Natural killer cell treated with Interleukin-12 subunit alpha and Interleukin-12 subunit beta and Interleukin-15 and Interleukin-18, amount 100 ng/mL, for 72 hours (primary cell): Measurements from ENCODE around the gene AGPAT1. TPM values are rescaled to one million over a fixed set of nuclear protein-coding genes. Genes with fewer than 3 reads are reported as not detected.
"Not testable (repeated sequence)": the region's sequence is repeated elsewhere in the genome, so short reads cannot be mapped to it uniquely, and the experiment has no call there.

ENCODE experiments used
- ATAC-seq, 2 donors: fragments of 150-1000 bp; cut with Tn5 transposase in 1 of 2; sonication (Bioruptor Pico), chemical (Tn5 transposase) in 1 of 2; 2 replicates each; pipeline ENCODE4 v1.10.0; 2021
- DNase-seq: peaks from one replicate; pipeline ENCODE4 v3.0.0; 2022; ENCODE audit warnings: low spot score
- H3K27ac Mint-ChIP-seq, 2 donors: 1 replicate in 1 of 2; 2 replicates in 1 of 2; pipeline ENCODE4 v1.8.0; 2022; ENCODE audit warnings: mixed read lengths in 2 of 2, mild to moderate bottlenecking in 1 of 2, moderate library complexity in 1 of 2
- H3K27me3 Mint-ChIP-seq, 2 donors: 1 replicate in 1 of 2; 2 replicates in 1 of 2; pipeline ENCODE4 v1.8.0; 2022; ENCODE audit warnings: mixed read lengths in 2 of 2
- H3K36me3 Mint-ChIP-seq: one replicate; pipeline ENCODE4 v1.8.0; 2022; ENCODE audit warnings: mixed read lengths
- H3K4me1 Mint-ChIP-seq, 2 donors: 1 replicate in 1 of 2; 2 replicates in 1 of 2; pipeline ENCODE4 v1.8.0; 2022; ENCODE audit warnings: low read depth in 2 of 2, mixed read lengths in 2 of 2, mild to moderate bottlenecking in 1 of 2
- H3K4me3 Mint-ChIP-seq: one replicate; pipeline ENCODE4 v1.8.0; 2022; ENCODE audit warnings: mixed read lengths
- H3K9me3 Mint-ChIP-seq: 2 replicates; pipeline ENCODE4 v1.8.0; 2022; ENCODE audit warnings: mixed read lengths
- total RNA-seq, 2 donors: library from RNA; stranded (reverse); gene quantifications; one replicate each; pipeline ENCODE4 v1.2.3, GENCODE V29; 2022

The AGPAT1 gene
- total RNA-seq, 2 donors from 2014 or later: 39.2 to 43.0 TPM

DNA sequence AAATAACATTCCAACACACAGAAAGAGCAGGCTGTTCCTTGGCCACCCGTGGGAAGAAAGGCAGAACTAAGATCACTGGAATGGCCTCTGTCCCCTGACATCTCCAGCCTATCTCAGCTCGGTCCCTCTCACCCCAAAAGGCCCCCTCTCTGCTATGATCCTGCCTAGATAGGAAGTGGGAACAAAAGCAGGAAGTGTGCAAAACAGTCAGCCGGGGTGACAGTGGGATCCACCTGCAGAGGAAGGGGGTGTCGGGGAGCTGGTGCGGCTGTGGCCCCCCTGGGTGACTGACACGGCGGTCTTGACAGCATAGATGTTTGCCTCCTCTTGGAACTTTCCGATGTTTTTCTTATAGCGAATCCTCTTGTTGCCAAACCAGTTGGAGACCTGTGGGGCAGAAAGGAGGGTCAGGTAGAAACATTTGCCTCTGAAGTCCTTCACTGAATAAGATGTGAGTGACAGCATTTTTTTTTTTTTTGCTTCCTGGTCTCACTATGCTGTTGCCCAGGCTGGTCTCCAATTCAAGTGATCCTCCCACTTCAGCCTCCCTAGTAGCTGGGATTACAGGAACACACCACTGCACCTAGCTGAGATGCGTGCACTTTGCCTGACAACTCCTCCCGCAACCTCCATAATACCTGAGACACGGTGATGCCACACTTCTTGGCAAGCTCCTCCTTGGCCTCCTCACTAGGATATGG, 11.3 kb upstream of the AGPAT1 start:
- Mint-ChIP-seq H3K27ac (peak overlapping the region; percentile 96 to 98), H3K4me1 (peaks cover 42 to 44% of the 10 kb centered on the region in 2 donors), H3K9me3 (no peaks in the 10 kb centered on the region), H3K36me3 (peaks cover 21% of the 10 kb centered on the region), H3K27me3 (no peaks in the 10 kb centered on the region), H3K4me3 (peak overlapping the region; percentile 40)
- no peak for ATAC-seq
- peak; percentile 28 for DNase-seq

DNA sequence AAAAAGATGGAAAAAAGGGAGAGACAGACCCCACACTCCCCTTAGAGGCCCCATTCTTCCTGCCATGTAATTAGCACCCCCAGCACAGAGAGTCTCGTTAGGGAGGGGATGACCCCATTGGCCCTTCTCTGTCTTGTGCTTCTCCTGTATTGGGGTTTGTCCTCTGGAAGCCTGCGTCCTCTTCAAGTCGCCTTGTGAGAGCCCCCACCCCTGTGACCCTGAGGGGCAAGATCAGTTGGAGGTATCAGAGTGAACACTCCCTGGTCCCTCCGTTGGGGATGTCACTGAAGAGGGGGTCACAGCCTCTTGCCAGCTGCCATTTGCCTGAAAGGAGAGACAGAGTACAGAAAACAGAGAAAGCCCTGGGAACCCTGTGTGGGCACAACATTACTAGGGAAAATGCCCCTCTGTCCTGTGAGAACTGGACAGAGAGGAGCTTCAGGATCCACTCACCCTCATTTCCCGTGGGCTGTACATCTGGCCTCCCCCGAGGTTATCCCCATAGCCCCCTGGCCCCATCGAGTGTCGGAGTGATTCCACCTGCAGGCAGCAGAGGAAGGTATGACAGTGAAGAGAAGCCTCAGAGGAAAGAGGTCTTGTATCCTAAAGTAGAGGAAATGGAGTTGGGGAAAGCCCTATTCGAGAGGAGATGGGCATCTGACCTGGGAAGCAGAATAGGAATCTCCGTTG, 10.4 kb upstream of the AGPAT1 start:
- not testable (repeated sequence) for H3K27me3 Mint-ChIP-seq, ATAC-seq, H3K9me3 Mint-ChIP-seq
- Mint-ChIP-seq H3K36me3 (peaks cover 21% of the 10 kb centered on the region), H3K4me3 (peak overlapping the region; percentile 66), H3K27ac (peak overlapping the region; percentile 96 to 98), H3K4me1 (peaks cover 35 to 40% of the 10 kb centered on the region in 2 donors)
- peak; percentile 49 for DNase-seq

DNA sequence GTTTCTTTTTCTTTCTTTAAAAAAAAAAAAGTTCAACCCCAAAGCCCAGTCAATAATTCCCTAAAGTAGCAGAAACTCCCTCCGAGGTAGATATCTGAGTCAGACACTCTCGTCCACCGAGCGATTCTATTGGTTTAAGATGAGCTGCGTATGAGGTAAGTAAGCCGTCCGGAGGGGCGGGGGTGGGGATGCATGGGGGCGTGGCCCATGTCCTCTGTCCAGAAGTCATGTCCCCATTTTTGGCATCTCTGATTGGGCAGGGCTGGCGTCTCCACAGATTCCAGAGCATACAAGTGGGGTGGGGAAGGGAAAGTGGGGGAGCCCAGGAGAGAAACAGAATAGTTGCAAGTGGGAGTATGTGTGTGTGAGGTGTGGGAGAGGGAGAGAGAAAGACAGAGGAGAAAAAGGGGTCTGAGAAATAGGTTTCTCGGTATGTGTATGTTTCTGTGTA, 9.8 kb upstream of the AGPAT1 start:
- Mint-ChIP-seq H3K27ac (peak overlapping the region; percentile 96 to 98), H3K36me3 (peaks cover 21% of the 10 kb centered on the region), H3K4me3 (peak overlapping the region; percentile 66), H3K4me1 (peaks cover 32 to 36% of the 10 kb centered on the region in 2 donors)
- not testable (repeated sequence) for H3K27me3 Mint-ChIP-seq, H3K9me3 Mint-ChIP-seq
- peak; percentile 1 for DNase-seq
- ATAC-seq: peak in 1 of 2 donors; percentile 53

DNA sequence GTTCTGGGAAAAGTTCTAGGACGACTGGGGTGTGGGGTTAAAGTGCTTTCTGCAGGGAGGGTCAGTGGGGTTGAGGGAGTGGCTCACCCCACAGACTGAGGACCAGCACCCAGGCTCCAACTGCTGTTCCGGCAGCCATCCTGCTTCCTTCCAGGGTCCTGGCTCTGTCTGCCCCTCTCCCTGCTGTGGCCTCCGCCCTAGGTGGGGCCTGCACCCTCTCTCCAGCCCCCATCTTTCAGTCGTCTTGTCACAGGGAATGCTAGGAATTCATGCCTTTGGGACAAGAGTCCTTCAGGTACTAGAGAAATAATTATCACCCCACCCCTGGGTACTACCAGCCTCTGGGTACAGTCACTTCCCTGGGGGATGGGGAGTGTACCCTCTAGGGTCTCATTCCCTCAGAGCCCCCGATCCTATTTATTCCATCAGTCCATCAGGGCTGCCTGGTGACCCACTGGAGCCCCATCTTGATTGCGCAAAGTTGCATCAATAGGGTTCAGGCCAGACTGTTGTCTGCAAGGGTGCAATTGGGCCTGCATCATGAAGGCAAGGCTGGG, 8.3 kb upstream of the AGPAT1 start, which contains the start of gene AGER:
Gene AGER, minus strand, starts transcription at position 170 of the 557 bp plus-strand sequence. Its CDS starts 31 bp downstream, at position 139.
- no peaks in the 10 kb centered on the region for H3K27me3 Mint-ChIP-seq
- H3K36me3 Mint-ChIP-seq: peaks cover 20% of the 10 kb centered on the region
- DNase-seq (no peak), ATAC-seq (no peak)
- H3K9me3 Mint-ChIP-seq: no peaks in the 10 kb centered on the region
- peak within 1 kb of the TSS; percentile 96 to 98 for H3K27ac Mint-ChIP-seq
- H3K4me3 Mint-ChIP-seq: no peak within 1 kb of the TSS
- peaks cover 40 to 44% of the 10 kb centered on the region in 2 donors for H3K4me1 Mint-ChIP-seq

DNA sequence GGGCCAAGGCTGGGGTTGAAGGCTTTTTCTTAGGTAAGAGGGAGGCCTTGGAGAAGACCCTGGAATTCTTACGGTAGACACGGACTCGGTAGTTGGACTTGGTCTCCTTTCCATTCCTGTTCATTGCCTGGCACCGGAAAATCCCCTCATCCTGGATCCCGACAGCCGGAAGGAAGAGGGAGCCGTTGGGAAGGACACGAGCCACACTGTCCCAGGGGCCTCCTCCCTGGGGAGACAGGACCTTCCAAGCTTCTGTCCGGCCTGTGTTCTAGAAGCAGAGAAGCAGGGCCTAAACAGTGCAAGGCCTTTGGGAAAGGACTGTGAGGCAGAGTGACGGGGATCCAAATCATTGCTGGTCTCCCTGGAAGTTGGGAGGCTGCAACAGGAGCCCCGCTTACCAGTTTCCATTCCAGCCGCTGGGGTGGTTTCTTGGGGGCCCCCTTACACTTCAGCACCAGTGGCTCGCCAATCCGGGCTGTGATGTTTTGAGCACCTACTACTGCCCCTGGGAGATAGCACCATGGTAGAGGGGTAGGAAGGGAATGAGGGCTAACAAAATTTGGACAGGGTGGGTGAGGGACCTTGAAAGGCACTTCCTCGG, 7.7 kb upstream of the AGPAT1 start:
- H3K27me3 Mint-ChIP-seq: no peaks in the 10 kb centered on the region
- H3K36me3 Mint-ChIP-seq: peaks cover 14% of the 10 kb centered on the region
- DNase-seq: no peak
- ATAC-seq: no peak
- H3K4me1 Mint-ChIP-seq: peaks cover 40 to 44% of the 10 kb centered on the region in 2 donors
- H3K4me3 Mint-ChIP-seq: no peak overlapping the region
- H3K27ac Mint-ChIP-seq: no peak overlapping the region
- H3K9me3 Mint-ChIP-seq: no peaks in the 10 kb centered on the region

DNA sequence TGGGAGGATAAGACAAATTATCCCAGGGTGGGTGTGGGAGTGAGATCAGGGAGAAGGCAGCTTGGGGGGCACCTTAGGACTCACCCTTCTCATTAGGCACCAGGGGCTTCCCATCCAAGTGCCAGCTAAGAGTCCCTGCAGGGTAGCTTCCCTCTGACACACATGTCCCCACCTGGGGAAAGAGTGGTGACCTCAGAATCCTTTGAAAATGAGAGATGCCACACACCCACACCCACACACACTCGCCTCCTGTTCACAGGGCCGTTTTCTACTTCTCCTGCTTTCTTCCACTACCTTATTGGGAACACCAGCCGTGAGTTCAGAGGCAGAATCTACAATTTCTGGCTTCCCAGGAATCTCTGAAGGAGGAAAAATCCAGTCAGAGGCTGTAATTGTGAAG, 7.1 kb upstream of the AGPAT1 start:
- no peaks in the 10 kb centered on the region for H3K9me3 Mint-ChIP-seq
- DNase-seq (no peak), ATAC-seq (no peak)
- H3K4me3 Mint-ChIP-seq: no peak overlapping the region
- H3K27me3 Mint-ChIP-seq: no peaks in the 10 kb centered on the region
- peaks cover 13% of the 10 kb centered on the region for H3K36me3 Mint-ChIP-seq
- peaks cover 43 to 46% of the 10 kb centered on the region in 2 donors for H3K4me1 Mint-ChIP-seq
- H3K27ac Mint-ChIP-seq: no peak overlapping the region

DNA sequence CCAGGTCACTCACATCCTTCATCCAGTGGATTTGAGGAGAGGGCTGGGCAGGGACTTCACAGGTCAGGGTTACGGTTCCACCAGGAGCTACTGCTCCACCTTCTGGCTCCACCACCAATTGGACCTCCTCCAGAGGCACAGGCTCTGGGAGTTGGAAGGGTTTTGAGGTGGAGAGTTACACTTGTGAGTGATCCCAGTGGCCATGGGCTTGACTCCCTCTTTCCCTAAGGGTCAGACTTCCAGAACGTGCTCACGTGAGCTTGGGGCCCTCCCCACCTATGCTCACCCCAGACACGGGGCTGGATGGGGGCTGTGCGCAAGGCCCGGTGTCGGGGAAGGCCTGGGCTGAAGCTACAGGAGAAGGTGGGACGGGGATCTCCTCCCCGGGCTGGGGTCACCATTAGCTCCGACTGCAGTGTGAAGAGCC, 6.7 kb upstream of the AGPAT1 start:
- Mint-ChIP-seq H3K4me1 (peaks cover 43 to 49% of the 10 kb centered on the region in 2 donors), H3K9me3 (no peaks in the 10 kb centered on the region), H3K27me3 (no peaks in the 10 kb centered on the region), H3K4me3 (no peak overlapping the region), H3K36me3 (peaks cover 12% of the 10 kb centered on the region), H3K27ac (no peak overlapping the region)
- DNase-seq: peak; percentile 15
- no peak for ATAC-seq

DNA sequence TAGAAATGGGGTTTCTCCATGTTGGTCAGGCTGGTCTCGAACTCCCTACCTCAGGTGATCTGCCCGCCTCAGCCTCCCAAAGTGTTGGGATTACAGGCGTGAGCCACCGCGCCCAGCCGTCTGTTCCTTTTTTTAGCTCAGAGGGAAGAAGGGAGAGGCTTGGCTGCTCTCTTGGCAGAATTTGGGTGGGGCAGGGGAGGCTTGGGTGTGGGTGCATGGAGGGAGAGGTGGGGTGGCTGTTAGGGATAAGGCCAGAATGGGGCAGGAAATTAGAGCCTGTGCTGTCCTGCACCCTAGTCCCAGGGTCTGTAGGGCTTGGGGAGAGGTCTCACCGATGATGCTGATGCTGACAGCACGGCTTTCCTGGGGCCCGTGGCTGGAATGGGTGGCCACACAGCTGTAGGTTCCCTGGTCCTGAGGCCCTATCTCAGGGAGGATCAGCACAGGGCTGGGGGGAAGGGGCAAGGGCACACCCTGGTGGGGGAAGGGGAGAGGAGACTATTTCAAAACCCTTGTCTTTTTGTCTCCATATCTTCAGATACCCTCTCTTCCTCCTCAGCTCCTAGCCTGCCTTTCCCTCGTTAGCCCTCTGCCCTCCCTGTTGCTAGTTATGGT, 6.1 kb upstream of the AGPAT1 start:
- peak; percentile 54 for DNase-seq
- Mint-ChIP-seq H3K4me1 (peaks cover 42 to 49% of the 10 kb centered on the region in 2 donors), H3K9me3 (no peaks in the 10 kb centered on the region), H3K4me3 (no peak overlapping the region), H3K27me3 (no peaks in the 10 kb centered on the region), H3K36me3 (peaks cover 6% of the 10 kb centered on the region), H3K27ac (no peak overlapping the region)
- no peak for ATAC-seq

DNA sequence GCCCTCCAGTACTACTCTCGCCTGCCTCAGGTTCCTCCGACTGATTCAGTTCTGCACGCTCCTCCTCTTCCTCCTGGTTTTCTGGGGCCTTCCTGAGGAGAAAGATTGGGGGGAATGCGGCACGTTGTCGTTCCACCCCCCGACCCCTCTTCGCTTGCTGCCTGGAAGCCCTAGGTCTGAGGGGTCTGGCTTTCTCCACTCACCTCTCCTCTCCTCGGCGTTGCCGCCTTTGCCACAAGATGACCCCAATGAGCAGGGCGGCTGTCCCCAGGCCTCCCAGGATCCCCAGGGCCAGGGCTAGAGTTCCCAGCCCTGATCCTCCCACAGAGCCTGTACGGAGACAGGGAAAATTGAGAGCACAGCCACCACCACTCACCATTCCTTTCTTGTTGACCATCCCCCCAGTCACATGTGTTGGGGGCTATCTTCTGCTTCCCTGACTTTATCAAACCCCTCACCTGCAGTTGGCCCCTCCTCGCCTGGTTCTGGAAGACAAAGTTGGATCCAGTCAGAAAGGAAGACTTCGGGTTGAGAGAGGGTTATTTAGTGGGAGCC, 5.3 kb upstream of the AGPAT1 start:
- H3K27ac Mint-ChIP-seq: peak overlapping the region in 1 of 2 donors; percentile 57
- no peak overlapping the region for H3K4me3 Mint-ChIP-seq
- H3K27me3 Mint-ChIP-seq: no peaks in the 10 kb centered on the region
- peaks cover 42 to 49% of the 10 kb centered on the region in 2 donors for H3K4me1 Mint-ChIP-seq
- DNase-seq (peak; percentile 47), ATAC-seq (no peak)
- no peaks in the 10 kb centered on the region for H3K36me3 Mint-ChIP-seq
- H3K9me3 Mint-ChIP-seq: no peaks in the 10 kb centered on the region

DNA sequence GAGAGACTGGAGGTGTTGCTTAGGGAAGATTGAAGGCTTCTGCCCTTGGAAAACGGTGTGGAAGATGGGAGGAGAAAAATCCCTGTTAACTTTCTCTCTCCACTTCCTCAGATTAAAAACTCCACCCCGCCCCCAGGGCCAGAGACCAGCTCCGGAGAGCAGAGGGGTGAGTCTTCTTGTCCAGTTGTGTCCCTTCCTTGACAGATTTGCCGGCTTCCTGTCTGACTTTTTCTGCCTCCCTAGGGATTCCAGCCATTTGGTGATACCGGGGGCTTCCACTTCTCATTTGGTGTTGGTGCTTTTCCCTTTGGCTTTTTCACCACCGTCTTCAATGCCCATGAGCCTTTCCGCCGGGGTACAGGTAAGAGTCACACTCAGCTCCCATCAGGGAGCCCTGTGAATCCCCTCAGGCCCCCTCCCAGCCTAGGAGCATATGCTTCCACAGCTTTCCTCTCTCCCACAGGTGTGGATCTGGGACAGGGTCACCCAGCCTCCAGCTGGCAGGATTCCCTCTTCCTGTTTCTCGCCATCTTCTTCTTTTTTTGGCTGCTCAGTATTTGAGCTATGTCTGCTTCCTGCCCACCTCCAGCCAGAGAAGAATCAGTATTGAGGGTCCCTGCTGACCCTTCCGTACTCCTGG, 4.0 kb upstream of the AGPAT1 start:
- DNase-seq (peak; percentile 34), ATAC-seq (no peak)
- Mint-ChIP-seq H3K4me3 (peak overlapping the region; percentile 47), H3K9me3 (no peaks in the 10 kb centered on the region), H3K4me1 (peaks cover 42 to 46% of the 10 kb centered on the region in 2 donors), H3K27ac (peak overlapping the region; percentile 92 to 95), H3K36me3 (no peaks in the 10 kb centered on the region), H3K27me3 (no peaks in the 10 kb centered on the region)

DNA sequence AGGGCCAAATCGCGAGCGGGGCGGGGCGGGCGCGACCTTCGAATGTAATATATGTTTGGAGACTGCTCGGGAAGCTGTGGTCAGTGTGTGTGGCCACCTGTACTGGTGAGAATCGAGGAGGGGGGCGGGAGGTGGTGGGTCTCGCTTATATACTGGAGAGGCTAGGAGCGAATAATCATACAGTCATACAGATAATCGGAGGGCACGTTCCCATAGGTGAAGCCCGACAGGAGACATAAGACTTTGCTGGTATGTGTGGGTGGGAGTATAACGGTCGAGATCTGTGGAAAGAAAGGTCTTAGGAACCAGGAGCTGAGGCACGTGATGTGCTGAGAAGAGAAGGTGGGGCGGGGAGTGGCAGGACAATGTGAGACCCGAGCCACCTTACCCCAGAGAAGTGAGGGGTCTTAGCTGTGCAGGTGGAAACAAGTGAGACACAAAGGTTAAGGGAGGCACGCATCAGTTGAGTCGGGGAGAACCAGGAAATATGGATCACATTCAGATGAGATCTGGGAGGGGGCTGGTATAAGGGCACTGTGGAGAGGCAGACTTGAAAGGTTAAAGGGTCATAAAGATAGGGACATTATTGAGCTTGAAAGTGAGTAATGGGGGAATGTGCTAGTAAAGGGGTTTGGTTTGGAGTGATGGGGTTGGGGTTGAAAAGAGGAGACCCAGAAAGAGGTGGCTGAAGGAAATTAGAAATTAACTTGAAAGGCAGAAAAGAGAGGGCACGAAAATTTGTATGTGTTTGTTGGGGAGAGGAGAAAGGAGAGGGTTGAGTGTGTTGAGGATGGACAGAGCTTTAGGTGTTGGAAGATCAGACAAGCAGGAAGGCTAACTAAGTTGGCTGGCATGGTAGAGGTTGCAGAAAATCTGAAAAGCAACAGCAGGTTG, 2.9 kb upstream of the AGPAT1 start:
- Mint-ChIP-seq H3K4me3 (peak overlapping the region; percentile 93), H3K9me3 (no peaks in the 10 kb centered on the region), H3K27ac (peak overlapping the region; percentile 92 to 95), H3K4me1 (peaks cover 48 to 57% of the 10 kb centered on the region in 2 donors), H3K36me3 (no peaks in the 10 kb centered on the region), H3K27me3 (no peaks in the 10 kb centered on the region)
- ATAC-seq (no peak), DNase-seq (peak; percentile 49)
